ENCODE measurements around the gene DNM3. TPM values are rescaled to one million over a fixed set of nuclear protein-coding genes. Genes with fewer than 3 reads are reported as not detected.

Gene DNM3
- total and polyA plus RNA-seq, 9 of the 15 experiments (the other 6 are each of a cell fraction or from before 2014, with no cell fraction given), result 0.08 to 0.36 (median 0.22) TPM; not detected in 1

DNA sequence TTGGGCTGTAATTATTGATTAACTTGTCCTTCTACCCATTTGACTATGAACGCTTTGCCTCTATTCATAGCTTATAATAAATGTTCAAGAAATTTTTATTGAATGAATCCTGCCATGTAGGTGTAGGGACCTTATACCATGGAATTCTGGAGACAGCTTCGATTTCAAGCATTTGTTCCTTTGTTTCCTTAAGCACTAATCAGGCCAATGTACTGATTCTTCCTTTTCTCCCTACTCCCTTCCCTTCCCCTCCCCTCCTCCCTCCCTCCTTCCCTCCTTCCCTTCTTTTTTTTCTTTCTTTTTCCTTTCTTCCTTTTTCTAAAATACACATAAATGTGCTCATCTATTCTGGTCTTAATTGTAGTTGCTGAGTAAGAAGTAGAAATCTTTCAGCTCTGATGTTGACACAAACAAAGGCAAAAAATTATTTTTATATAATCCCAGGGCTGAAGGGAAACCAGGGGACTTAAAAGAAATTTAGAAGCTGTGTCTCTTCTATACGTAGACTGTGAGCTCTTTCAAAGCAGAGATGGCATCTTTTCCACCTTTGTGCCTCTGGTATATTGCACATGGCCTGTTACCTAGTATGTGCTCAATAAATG is 24.9 kb upstream of the DNM3 start:
- BruUV-seq (replicated peaks), result no TSS peak
- no peak overlapping the region for H2AFZ ChIP-seq (ENCODE audit: low read depth, low read length)
- ATAC-seq, result no peak
- in situ Hi-C loops (cut with MboI), result no loop called here
- no peak for FAIRE-seq
- H3K4me3 ChIP-seq, result no peak overlapping the region
- intact Hi-C loops (cut with micrococcal nuclease), result no loop called here
- ChIA-PET POLR2A (interaction anchor here (0.6 kb wide), 1 partner anchor 13 kb away, joined by 3 read pairs; no protein-coding TSS in a partner anchor), CTCF (ENCODE audit: low intra/inter-chr PET ratio) (no interaction called here)
- no peak overlapping the region for H3K9ac ChIP-seq (ENCODE audit: insufficient read depth in 1 of 2, low read depth in 2 of 2, low read length in 2 of 2)
- H3K4me2 ChIP-seq (ENCODE audit: insufficient read depth, low read length), result no peak overlapping the region
- no peaks in the 10 kb centered on the region for H3K9me3 ChIP-seq (replicated peaks; ENCODE audit: control insufficient read depth, insufficient read depth, low read depth, low read length)
- H3K36me3 ChIP-seq (ENCODE audit: control insufficient read depth, insufficient read depth, low read length), result no peaks in the 10 kb centered on the region
- H3K27me3 ChIP-seq (ENCODE audit: control insufficient read depth in 2 of 2, insufficient read depth in 2 of 2, low read length in 2 of 2), result no peaks in the 10 kb centered on the region
- DNase-seq (ENCODE audit: extremely low read depth in 1 of 4, low spot score in 3 of 4), result no peak
- no peaks in the 10 kb centered on the region for H3K9me1 ChIP-seq (ENCODE audit: control insufficient read depth, insufficient read depth, low read length)
- no peak overlapping the region for H3K27ac ChIP-seq (ENCODE audit: extremely low read depth, low read depth, low read length)
- no peaks in the 10 kb centered on the region for H3K79me2 ChIP-seq (ENCODE audit: control insufficient read depth, insufficient read depth, low read length)
- WGBS (ENCODE audit: insufficient coverage, low coverage, missing lambda C conversion rate), result 0% methylated on average over 3 of the region's 3 CpGs
- no peaks in the 10 kb centered on the region for H4K20me1 ChIP-seq (replicated peaks; ENCODE audit: control insufficient read depth, insufficient read depth, low read length)
- H3K4me1 ChIP-seq (replicated peaks in 1 of 2; ENCODE audit: control insufficient read depth in 2 of 2, insufficient read depth in 2 of 2, low read length in 2 of 2), result peaks cover 0 to 7% of the 10 kb centered on the region in 2 experiments; a peak in 2 of 5 replicates
- TF ChIP-seq RAD21 (CRISPR knock-in tag; conservative IDR thresholded peaks at IDR 0.05 in 1 of 2, IDR thresholded peaks at IDR 0.05 in 1 of 2) (no peak), CBX2 (IDR thresholded peaks at IDR 0.05; ENCODE audit: insufficient read depth, low read length, poor library complexity, severe bottlenecking) (no peak), ZNF184 (CRISPR knock-in tag; IDR thresholded peaks at IDR 0.05) (no peak), RBM34 (IDR thresholded peaks at IDR 0.05; ENCODE audit: borderline replicate concordance, insufficient read depth, low read length) (no peak), SP1 (CRISPR knock-in tag; IDR thresholded peaks at IDR 0.05) (no peak), TRIM24 (IDR thresholded peaks at IDR 0.05) (no peak), EGR1 (conservative IDR thresholded peaks at IDR 0.05) (no peak), HNRNPK (IDR thresholded peaks at IDR 0.05; ENCODE audit: low read depth, low read length, poor library complexity, severe bottlenecking) (peak; percentile 41), PCBP2 (IDR thresholded peaks at IDR 0.05; ENCODE audit: low read depth, low read length, poor library complexity, severe bottlenecking) (peak; percentile 53), TAL1 (IDR thresholded peaks at IDR 0.05) (no peak), ZNF77 (CRISPR knock-in tag; IDR thresholded peaks at IDR 0.05) (no peak), PCBP1 (IDR thresholded peaks at IDR 0.05; ENCODE audit: low read depth, low read length, poor library complexity, severe bottlenecking) (peak; percentile 90), ZNF518B (CRISPR knock-in tag; IDR thresholded peaks at IDR 0.05) (no peak), JUNB (CRISPR knock-in tag; conservative IDR thresholded peaks at IDR 0.05) (no peak), RBM17 (IDR thresholded peaks at IDR 0.05; ENCODE audit: borderline replicate concordance, low read depth, low read length) (no peak), SMAD3 (CRISPR knock-in tag; conservative IDR thresholded peaks at IDR 0.05) (no peak), IFI16 (CRISPR knock-in tag; IDR thresholded peaks at IDR 0.05) (no peak)
